Nephron progenitor cell (in vitro differentiated cells): Measurements from ENCODE around the gene MRPL18.

Experiments used
- DNase-seq: peaks from one replicate; pipeline ENCODE4 v3.0.0; 2021
- H3K27ac Mint-ChIP-seq: 2 replicates; pipeline ENCODE4 v1.8.0; 2021; ENCODE audit warnings: mild to moderate bottlenecking, moderate library complexity, mixed read lengths
- H3K27me3 Mint-ChIP-seq: 2 replicates; pipeline ENCODE4 v1.8.0; 2021; ENCODE audit warnings: mild to moderate bottlenecking, low read depth, mixed read lengths; ENCODE audit not compliant: poor library complexity
- H3K36me3 Mint-ChIP-seq: 2 replicates; pipeline ENCODE4 v1.8.0; 2021; ENCODE audit warnings: low read depth, mixed read lengths
- H3K4me1 Mint-ChIP-seq: 2 replicates; pipeline ENCODE4 v1.8.0; 2021; ENCODE audit warnings: mixed read lengths
- H3K4me3 Mint-ChIP-seq: 2 replicates; pipeline ENCODE4 v1.8.0; 2021; ENCODE audit warnings: mild to moderate bottlenecking, moderate library complexity, mixed read lengths
- H3K9me3 Mint-ChIP-seq: 2 replicates; pipeline ENCODE4 v1.8.0; 2021; ENCODE audit warnings: mild to moderate bottlenecking, moderate library complexity, mixed read lengths
- CTCF ChIP-seq: fragments of 200-600 bp; sonication (generic); IDR thresholded peaks from 2 replicates; pipeline ENCODE4 v1.5.0; 2021; ENCODE audit warnings: antibody characterized with exemption

MRPL18 gene

GRCh38 chr6:159817951-159818739, 27.9 kb downstream of the MRPL18 start:
- Mint-ChIP-seq H3K27ac (no peak overlapping the region), H3K4me1 (peaks cover 48% of the 10 kb centered on the region), H3K9me3 (peaks cover 4% of the 10 kb centered on the region), H3K36me3 (no peaks in the 10 kb centered on the region), H3K27me3 (peaks cover 40% of the 10 kb centered on the region), H3K4me3 (no peak overlapping the region)
- TF ChIP-seq CTCF, result no peak
- no peak for DNase-seq

GRCh38 chr6:159819098-159819497, 28.8 kb downstream of the MRPL18 start:
- Mint-ChIP-seq H3K27ac (peak overlapping the region; percentile 44), H3K36me3 (no peaks in the 10 kb centered on the region), H3K9me3 (peaks cover 4% of the 10 kb centered on the region), H3K4me3 (no peak overlapping the region), H3K27me3 (peaks cover 44% of the 10 kb centered on the region), H3K4me1 (peaks cover 45% of the 10 kb centered on the region)
- no peak for DNase-seq
- TF ChIP-seq CTCF, result no peak

- no peak for TF ChIP-seq CTCF
- peak; percentile 20 for DNase-seq
- H3K27ac Mint-ChIP-seq, result peak overlapping the region; percentile 86
- peaks cover 44% of the 10 kb centered on the region for H3K27me3 Mint-ChIP-seq
- H3K36me3 Mint-ChIP-seq, result no peaks in the 10 kb centered on the region
- H3K4me1 Mint-ChIP-seq, result peaks cover 39% of the 10 kb centered on the region
- peaks cover 4% of the 10 kb centered on the region for H3K9me3 Mint-ChIP-seq
- H3K4me3 Mint-ChIP-seq, result peak overlapping the region; percentile 69
Measured at GRCh38 chr6:159819932-159820640, 29.8 kb downstream of the MRPL18 start.

GRCh38 chr6:159821122-159821521, 30.9 kb downstream of the MRPL18 start:
- Mint-ChIP-seq H3K4me3 (no peak overlapping the region), H3K9me3 (peaks cover 4% of the 10 kb centered on the region)

GRCh38 chr6:159821726-159822125, 31.5 kb downstream of the MRPL18 start:
- Mint-ChIP-seq H3K27me3 (peaks cover 39% of the 10 kb centered on the region), H3K36me3 (no peaks in the 10 kb centered on the region), H3K4me1 (peaks cover 40% of the 10 kb centered on the region), H3K9me3 (peaks cover 4% of the 10 kb centered on the region), H3K4me3 (no peak overlapping the region), H3K27ac (no peak overlapping the region)
- TF ChIP-seq CTCF, result no peak
- no peak for DNase-seq

More at GRCh38 chr6:159821122-159821521, 30.9 kb downstream of the MRPL18 start:
- Mint-ChIP-seq H3K36me3 (no peaks in the 10 kb centered on the region), H3K27me3 (peaks cover 40% of the 10 kb centered on the region), H3K4me1 (peaks cover 40% of the 10 kb centered on the region), H3K27ac (no peak overlapping the region)
- TF ChIP-seq CTCF, result no peak
- no peak for DNase-seq
